HEK293 (cell line): Measurements from ENCODE around the gene PRX.

ENCODE experiments used
- BCL11B ChIP-seq: fragments of 450-650 bp; formaldehyde crosslinking; IDR thresholded peaks from 2 replicates; pipeline ENCODE4 v1.5.1; 2016; ENCODE audit warnings: low read depth, missing biosample characterization, missing genetic modification characterization
- HOXA7 ChIP-seq: sonication (generic); formaldehyde crosslinking; IDR thresholded peaks from 2 replicates; pipeline ENCODE4 v1.8.1; 2022; ENCODE audit warnings: missing genetic modification reagents, borderline replicate concordance
- KLF7 ChIP-seq: fragments of 450-650 bp; formaldehyde crosslinking; IDR thresholded peaks from 2 replicates; pipeline ENCODE4 v1.5.1; 2016; ENCODE audit warnings: missing biosample characterization, missing genetic modification characterization, borderline replicate concordance
- OVOL3 ChIP-seq: fragments of 450-650 bp; formaldehyde crosslinking; IDR thresholded peaks from 2 replicates; pipeline ENCODE4 v1.5.1; 2016; ENCODE audit warnings: missing biosample characterization, missing genetic modification characterization
- PRDM6 ChIP-seq: fragments of 450-650 bp; formaldehyde crosslinking; IDR thresholded peaks from 2 replicates; pipeline ENCODE4 v1.5.1; 2017; ENCODE audit warnings: missing biosample characterization, missing genetic modification characterization
- TSHZ1 ChIP-seq: fragments of 450-650 bp; formaldehyde crosslinking; IDR thresholded peaks from 2 replicates; pipeline ENCODE4 v1.5.1; 2016; ENCODE audit warnings: missing biosample characterization, missing genetic modification characterization, borderline replicate concordance
- ZBTB11 ChIP-seq: fragments of 450-650 bp; formaldehyde crosslinking; conservative IDR thresholded peaks from 2 replicates; pipeline ENCODE4 v1.5.1; 2016; ENCODE audit warnings: low read depth, missing biosample characterization, missing genetic modification characterization
- ZBTB20 ChIP-seq: fragments of 450-650 bp; formaldehyde crosslinking; IDR thresholded peaks from 2 replicates; pipeline ENCODE4 v1.5.1; 2016; ENCODE audit warnings: missing biosample characterization, missing genetic modification characterization
- ZBTB21 ChIP-seq: fragments of 450-650 bp; formaldehyde crosslinking; IDR thresholded peaks from 2 replicates; pipeline ENCODE4 v1.5.1; 2017; ENCODE audit warnings: missing biosample characterization, missing genetic modification characterization
- ZBTB48 ChIP-seq: fragments of 450-650 bp; formaldehyde crosslinking; IDR thresholded peaks from 2 replicates; pipeline ENCODE4 v1.5.1; 2016; ENCODE audit warnings: missing biosample characterization, missing genetic modification characterization
- ZEB2 ChIP-seq: fragments of 450-650 bp; formaldehyde crosslinking; IDR thresholded peaks from 2 replicates; pipeline ENCODE4 v1.5.1; 2016; ENCODE audit warnings: missing biosample characterization, missing genetic modification characterization
- ZNF10 ChIP-seq: fragments of 450-650 bp; formaldehyde crosslinking; IDR thresholded peaks from 2 replicates; pipeline ENCODE4 v1.5.1; 2017; ENCODE audit warnings: missing biosample characterization, missing genetic modification characterization
- ZNF146 ChIP-seq: fragments of 450-650 bp; formaldehyde crosslinking; IDR thresholded peaks from 2 replicates; pipeline ENCODE4 v1.5.1; 2016; ENCODE audit warnings: missing biosample characterization, missing genetic modification characterization
- ZNF157 ChIP-seq: fragments of 450-650 bp; formaldehyde crosslinking; IDR thresholded peaks from 2 replicates; pipeline ENCODE4 v1.5.1; 2016; ENCODE audit warnings: missing biosample characterization, missing genetic modification characterization
- ZNF184 ChIP-seq: fragments of 450-650 bp; IDR thresholded peaks from 2 replicates; pipeline ENCODE4 v1.5.1; 2018; ENCODE audit warnings: missing biosample characterization, mild to moderate bottlenecking, missing genetic modification characterization
- ZNF211 ChIP-seq: fragments of 450-650 bp; formaldehyde crosslinking; IDR thresholded peaks from 2 replicates; pipeline ENCODE4 v1.5.1; 2016; ENCODE audit warnings: low read depth, missing biosample characterization, missing genetic modification characterization
- ZNF223 ChIP-seq: fragments of 450-650 bp; formaldehyde crosslinking; IDR thresholded peaks from 2 replicates; pipeline ENCODE4 v1.5.1; 2016; ENCODE audit warnings: missing biosample characterization, missing genetic modification characterization
- ZNF341 ChIP-seq: fragments of 450-650 bp; formaldehyde crosslinking; IDR thresholded peaks from 2 replicates; pipeline ENCODE4; 2016; ENCODE audit warnings: low read depth, missing biosample characterization, missing genetic modification characterization
- ZNF350 ChIP-seq: fragments of 450-650 bp; formaldehyde crosslinking; IDR thresholded peaks from 2 replicates; pipeline ENCODE4 v1.5.0; 2017; ENCODE audit warnings: missing biosample characterization, mild to moderate bottlenecking, missing genetic modification characterization
- ZNF391 ChIP-seq: fragments of 450-650 bp; formaldehyde crosslinking; IDR thresholded peaks from 2 replicates; pipeline ENCODE4 v1.5.1; 2016; ENCODE audit warnings: low read depth, missing biosample characterization, missing genetic modification characterization, borderline replicate concordance
- ZNF398 ChIP-seq: fragments of 450-650 bp; formaldehyde crosslinking; IDR thresholded peaks from 2 replicates; pipeline ENCODE4 v1.5.1; 2017; ENCODE audit warnings: missing biosample characterization, missing genetic modification characterization
- ZNF473 ChIP-seq: fragments of 450-650 bp; formaldehyde crosslinking; IDR thresholded peaks from 2 replicates; pipeline ENCODE4 v1.5.1; 2017; ENCODE audit warnings: missing biosample characterization, missing genetic modification characterization
- ZNF561 ChIP-seq: fragments of 450-650 bp; IDR thresholded peaks from 2 replicates; pipeline ENCODE4 v1.5.1; 2018; ENCODE audit warnings: missing biosample characterization, missing genetic modification characterization, borderline replicate concordance
- ZNF580 ChIP-seq: fragments of 450-650 bp; formaldehyde crosslinking; IDR thresholded peaks from 2 replicates; pipeline ENCODE4 v1.5.1; 2016; ENCODE audit warnings: missing biosample characterization, missing genetic modification characterization
- ZNF610 ChIP-seq: fragments of 450-650 bp; formaldehyde crosslinking; IDR thresholded peaks from 2 replicates; pipeline ENCODE4 v1.5.1; 2016; ENCODE audit warnings: missing biosample characterization, missing genetic modification characterization, borderline replicate concordance
- ZNF792 ChIP-seq: fragments of 450-650 bp; formaldehyde crosslinking; IDR thresholded peaks from 2 replicates; pipeline ENCODE4 v1.5.1; 2016; ENCODE audit warnings: missing biosample characterization, missing genetic modification characterization
- ZNF837 ChIP-seq: fragments of 450-650 bp; formaldehyde crosslinking; IDR thresholded peaks from 2 replicates; pipeline ENCODE4 v1.5.1; 2016; ENCODE audit warnings: missing biosample characterization, missing genetic modification characterization
- ZSCAN16 ChIP-seq: fragments of 450-650 bp; formaldehyde crosslinking; IDR thresholded peaks from 2 replicates; pipeline ENCODE4 v1.5.1; 2016; ENCODE audit warnings: missing biosample characterization, missing genetic modification characterization

The PRX gene

GRCh38 chr19:40420766-40421765 lies 7.9 kb upstream of the PRX start (continued):
- TF ChIP-seq KLF7 (tag by site-specific recombination) (peak; percentile 99), TSHZ1 (no peak; the same call in none of the 2 replicates), ZNF398 (tag by site-specific recombination) (peak; percentile 92), ZNF792 (tag by site-specific recombination) (no peak; the same call in 1 of the 2 replicates), ZNF184 (tag by site-specific recombination) (no peak), ZBTB21 (tag by site-specific recombination) (peak; percentile 52; the same call in 1 of the 2 replicates), ZNF473 (tag by site-specific recombination) (no peak), ZNF350 (tag by site-specific recombination) (no peak), ZSCAN16 (tag by site-specific recombination) (0 out of 2 replicates have a peak, but pooled peaks have one; percentile 76), OVOL3 (peak; percentile 35), ZNF157 (no peak), ZEB2 (tag by site-specific recombination) (peak; percentile 90), ZNF223 (peak; percentile 14), ZNF341 (tag by site-specific recombination) (peak; percentile 93), ZNF10 (tag by site-specific recombination) (peak; percentile 56; the same call in 1 of the 2 replicates), ZNF561 (tag by site-specific recombination) (peak; percentile 99), ZNF146 (tag by site-specific recombination) (peak; percentile 13; the same call in 1 of the 2 replicates), ZBTB20 (tag by site-specific recombination) (peak; percentile 91; the same call in 1 of the 2 replicates), ZNF391 (tag by site-specific recombination) (peak; percentile 74; the same call in 1 of the 2 replicates), PRDM6 (tag by site-specific recombination) (no peak), ZBTB11 (peak; percentile 88), HOXA7 (CRISPR knock-in tag) (no peak), ZNF610 (peak; percentile 81), ZBTB48 (peak; percentile 98), BCL11B (tag by site-specific recombination) (peak; percentile 50; the same call in 1 of the 2 replicates), ZNF580 (tag by site-specific recombination) (no peak; the same call in 1 of the 2 replicates), ZNF211 (tag by site-specific recombination) (no peak), ZNF837 (tag by site-specific recombination) (no peak)
